HepG2 (cell line): Measurements from ENCODE around the gene ACOXL. TPM values are rescaled to one million over a fixed set of nuclear protein-coding genes. Genes with fewer than 3 reads are reported as not detected.

Experiments used
- E2F5 ChIP-seq: sonication (generic); formaldehyde crosslinking; conservative IDR thresholded peaks from 2 replicates; pipeline ENCODE4 v1.4.0; 2020; ENCODE audit warnings: missing genetic modification reagents
- FOXM1 ChIP-seq: sonication (generic); formaldehyde crosslinking; IDR thresholded peaks from 2 replicates; pipeline ENCODE4 v1.5.0; 2020; ENCODE audit warnings: missing genetic modification reagents
- HNF1A ChIP-seq, 2 experiments: sonication (generic) in 1 of 2; formaldehyde crosslinking in 1 of 2; IDR thresholded peaks; 2 replicates each; pipeline versions ENCODE4 v1.4.0 to v1.6.1; 2016 to 2020; ENCODE audit warnings: borderline replicate concordance in 1 of 2, low read depth in 1 of 2, mild to moderate bottlenecking in 1 of 2, missing genetic modification reagents in 1 of 2
- HOXA3 ChIP-seq: sonication (generic); formaldehyde crosslinking; IDR thresholded peaks from 2 replicates; pipeline ENCODE4 v1.5.0; 2020; ENCODE audit warnings: missing genetic modification reagents
- NKX3-1 ChIP-seq: sonication (generic); formaldehyde crosslinking; IDR thresholded peaks from 2 replicates; pipeline ENCODE4 v1.5.0; 2020; ENCODE audit warnings: missing genetic modification reagents
- PHB2 ChIP-seq: fragments of 450-650 bp; IDR thresholded peaks from 2 replicates; pipeline ENCODE4 v1.6.1; 2018; ENCODE audit not compliant: partially characterized antibody
- RFX3 ChIP-seq: IDR thresholded peaks from 2 replicates; pipeline ENCODE4 v1.6.1; 2016; ENCODE audit warnings: missing biosample characterization, missing genetic modification reagents
- TAF15 ChIP-seq: fragments of 200-400 bp; formaldehyde crosslinking; IDR thresholded peaks from one replicate; pipeline ENCODE4 v1.6.1; 2018; ENCODE audit warnings: mild to moderate bottlenecking, low read depth, low read length; ENCODE audit not compliant: poor library complexity, severe bottlenecking
- TCF12 ChIP-seq, 2 experiments: fragments of 450-650 bp in 1 of 2; sonication (generic) in 1 of 2; formaldehyde crosslinking in 1 of 2; IDR thresholded peaks; 2 replicates each; pipeline versions ENCODE4 v1.6.1 to v1.8.0; 2017 to 2022; ENCODE audit warnings: antibody characterized with exemption in 1 of 2, mild to moderate bottlenecking in 1 of 2, missing genetic modification reagents in 1 of 2, moderate library complexity in 1 of 2
- ZHX1 ChIP-seq: sonication (generic); formaldehyde crosslinking; IDR thresholded peaks from 2 replicates; pipeline ENCODE4 v1.8.1; 2022; ENCODE audit warnings: low read depth, mild to moderate bottlenecking, missing genetic modification reagents
- ZNF207 ChIP-seq: fragments of 450-650 bp; IDR thresholded peaks from 2 replicates; pipeline ENCODE4 v1.6.1; 2016; ENCODE audit warnings: antibody characterized with exemption, borderline replicate concordance
- ZNF737 ChIP-seq: sonication (generic); formaldehyde crosslinking; IDR thresholded peaks from 2 replicates; pipeline ENCODE4 v1.5.0; 2020; ENCODE audit warnings: missing genetic modification reagents, mild to moderate bottlenecking, borderline replicate concordance
- ZNF879 ChIP-seq: sonication (generic); formaldehyde crosslinking; IDR thresholded peaks from 2 replicates; pipeline ENCODE4 v1.8.1; 2023; ENCODE audit warnings: missing genetic modification reagents
- polyA plus RNA-seq, 8 experiments: library from polyadenylated mRNA; depleted of rRNA in 3 of 8; stranded (reverse) in 7 of 8; unstranded in 1 of 8; fragments of >200 nt; fragmentation: Illumina TruSeq in 4 of 8; extraction: Trizol in 4 of 8; gene quantifications; 2 replicates each; pipeline versions ENCODE4 v1.2.1 to v1.2.3, GENCODE V29; 2011 to 2016; ENCODE audit warnings: low read depth in 4 of 8, missing spikeins in 1 of 8, mixed read lengths in 1 of 8; ENCODE audit not compliant: insufficient read depth in 1 of 8
- total RNA-seq, 5 experiments: library from RNA; depleted of rRNA; stranded (reverse); fragments of >200 nt; fragmentation: Illumina TruSeq; extraction: Trizol; gene quantifications; 2 replicates each; pipeline ENCODE4 v1.2.3, GENCODE V29; 2016; ENCODE audit warnings: low read depth in 1 of 5
- TF ChIP-seq, protein P1 (sequence below): IDR thresholded peaks from 2 replicates; pipeline ENCODE4 v1.6.1; 2012; ENCODE audit warnings: inconsistent platforms

Gene ACOXL
- total and polyA plus RNA-seq, 2 of the 13 experiments (the other 11 are each of a cell fraction or from before 2014, with no cell fraction given) = not detected

- TF ChIP-seq E2F5 (CRISPR knock-in tag) = no peak
- TF ChIP-seq ZNF207 = no peak
- TF ChIP-seq ZNF737 (CRISPR knock-in tag) = no peak
- TF ChIP-seq, protein P1, sequence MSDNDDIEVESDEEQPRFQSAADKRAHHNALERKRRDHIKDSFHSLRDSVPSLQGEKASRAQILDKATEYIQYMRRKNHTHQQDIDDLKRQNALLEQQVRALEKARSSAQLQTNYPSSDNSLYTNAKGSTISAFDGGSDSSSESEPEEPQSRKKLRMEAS = peak; percentile 30; the same call in 1 of the 2 replicates
- TF ChIP-seq TCF12 (IDR thresholded peaks at IDR 0.05) = no peak
- no peak for TF ChIP-seq TCF12 (CRISPR knock-in tag; IDR thresholded peaks at IDR 0.05)
- no peak for TF ChIP-seq ZNF879 (CRISPR knock-in tag)
- no peak for TF ChIP-seq ZHX1 (CRISPR knock-in tag)
- no peak for TF ChIP-seq PHB2
- no peak for TF ChIP-seq FOXM1 (CRISPR knock-in tag)
- TF ChIP-seq HNF1A (IDR thresholded peaks at IDR 0.05; ENCODE audit: low read depth) = no peak
- TF ChIP-seq HNF1A (CRISPR knock-in tag; IDR thresholded peaks at IDR 0.05; ENCODE audit: borderline replicate concordance) = no peak
- TF ChIP-seq NKX3-1 (CRISPR knock-in tag) = no peak
- TF ChIP-seq HOXA3 = no peak; the same call in 1 of the 2 replicates
- no peak for TF ChIP-seq TAF15
- no peak for TF ChIP-seq RFX3 (CRISPR knock-in tag)
Measured at GRCh38 chr2:110768591-110768990, 36.2 kb downstream of the ACOXL start (continued).
